Mucosa of rectum (tissue), 2 donors: ENCODE measurements around the gene CGGBP1.
A peak's percentile ranks its signal among the peaks of the same experiment; 100 is the strongest.

Experiments
- H3K27ac ChIP-seq, 2 donors: one replicate each; pipeline ENCODE4 v1.7.0; 2013; ENCODE audit warnings: inconsistent platforms in 2 of 2, low read depth in 2 of 2, low read length in 2 of 2
- H3K27me3 ChIP-seq, 2 donors: one replicate each; pipeline ENCODE4 v1.7.0; 2013; ENCODE audit warnings: low read length in 2 of 2; ENCODE audit not compliant: control insufficient read depth in 2 of 2, insufficient read depth in 2 of 2
- H3K36me3 ChIP-seq, 2 donors: one replicate each; pipeline ENCODE4 v1.7.0; 2013; ENCODE audit warnings: low read length in 2 of 2; ENCODE audit not compliant: control insufficient read depth in 2 of 2, insufficient read depth in 2 of 2
- H3K4me1 ChIP-seq, 2 donors: one replicate each; pipeline ENCODE4 v1.7.0; 2013; ENCODE audit warnings: low read length in 2 of 2, mild to moderate bottlenecking in 1 of 2; ENCODE audit not compliant: control insufficient read depth in 2 of 2, insufficient read depth in 2 of 2
- H3K4me3 ChIP-seq, 2 donors: one replicate each; pipeline ENCODE4 v1.7.0; 2013; ENCODE audit warnings: low read length in 2 of 2
- H3K9ac ChIP-seq, 2 donors: one replicate each; pipeline ENCODE4 v1.7.0; 2013; ENCODE audit warnings: low read length in 2 of 2, low read depth in 1 of 2, mild to moderate bottlenecking in 1 of 2
- H3K9me3 ChIP-seq, 2 donors: one replicate each; pipeline ENCODE4 v1.7.0; 2013; ENCODE audit warnings: low read length in 2 of 2; ENCODE audit not compliant: control insufficient read depth in 2 of 2
- donor health status: healthy.
- donor health status: Normal muscosa, but diverticular disease.

Gene CGGBP1, protein sequence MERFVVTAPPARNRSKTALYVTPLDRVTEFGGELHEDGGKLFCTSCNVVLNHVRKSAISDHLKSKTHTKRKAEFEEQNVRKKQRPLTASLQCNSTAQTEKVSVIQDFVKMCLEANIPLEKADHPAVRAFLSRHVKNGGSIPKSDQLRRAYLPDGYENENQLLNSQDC

DNA sequence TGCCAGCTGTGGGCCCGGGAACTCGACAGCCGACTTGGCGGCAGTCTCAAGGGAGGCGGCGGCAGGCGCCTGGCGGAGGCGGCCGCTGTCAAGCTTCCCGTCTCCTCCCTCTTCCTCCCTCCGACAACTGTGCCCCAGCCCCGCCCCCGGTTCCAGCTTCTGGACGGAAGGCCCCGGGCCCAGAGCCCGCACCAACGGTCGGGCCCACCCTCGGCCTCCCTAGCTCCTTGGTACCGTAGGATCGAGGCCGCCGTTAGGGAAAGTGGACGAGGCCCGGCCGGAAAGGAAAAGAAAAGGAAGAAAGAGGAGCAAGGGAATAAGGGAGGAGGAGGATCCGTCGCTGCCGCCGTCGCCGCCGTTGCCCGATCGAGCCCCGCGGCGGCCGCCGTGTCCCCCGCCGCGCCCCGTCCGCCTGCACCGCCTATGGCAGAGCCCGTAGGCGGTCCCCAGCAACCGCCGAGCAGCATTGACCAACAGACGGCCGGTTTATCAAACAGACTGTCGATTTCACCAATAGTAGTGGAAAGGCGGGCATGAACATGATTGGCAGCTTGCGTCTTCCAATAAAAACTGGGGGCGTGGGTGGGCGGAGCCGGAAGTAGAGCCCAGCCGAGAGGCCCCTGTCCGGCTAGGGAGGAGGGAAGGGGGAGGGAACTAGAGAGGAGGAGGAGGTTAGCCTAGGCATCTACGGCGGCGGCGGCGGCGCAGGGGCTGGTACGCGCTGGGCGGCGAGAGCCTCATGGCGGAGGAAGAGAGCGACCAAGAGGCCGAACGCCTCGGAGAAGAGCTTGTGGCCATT lies at the start of gene CGGBP1, which contains the start of gene ZNF654:
Gene CGGBP1, minus strand, starts transcription at position 425 of the 799 bp plus-strand sequence. CDS start 3,029 bp downstream, outside the sequence.
Gene ZNF654, plus strand, starts transcription at position 675 of the 799 bp plus-strand sequence. Its CDS starts 65 bp downstream, at position 740.
- no peaks in the 10 kb centered on the region for H3K9me3 ChIP-seq
- peaks cover 11 to 14% of the 10 kb centered on the region in 2 donors for H3K36me3 ChIP-seq
- H3K4me3 ChIP-seq, result peak within 1 kb of the TSS; percentile 95 to 99
- H3K4me1 ChIP-seq, result peaks cover 5 to 22% of the 10 kb centered on the region in 2 donors
- H3K27ac ChIP-seq, result peak within 1 kb of the TSS; percentile 94 to 97
- no peaks in the 10 kb centered on the region for H3K27me3 ChIP-seq
- peak within 1 kb of the TSS; percentile 88 to 98 for H3K9ac ChIP-seq

DNA sequence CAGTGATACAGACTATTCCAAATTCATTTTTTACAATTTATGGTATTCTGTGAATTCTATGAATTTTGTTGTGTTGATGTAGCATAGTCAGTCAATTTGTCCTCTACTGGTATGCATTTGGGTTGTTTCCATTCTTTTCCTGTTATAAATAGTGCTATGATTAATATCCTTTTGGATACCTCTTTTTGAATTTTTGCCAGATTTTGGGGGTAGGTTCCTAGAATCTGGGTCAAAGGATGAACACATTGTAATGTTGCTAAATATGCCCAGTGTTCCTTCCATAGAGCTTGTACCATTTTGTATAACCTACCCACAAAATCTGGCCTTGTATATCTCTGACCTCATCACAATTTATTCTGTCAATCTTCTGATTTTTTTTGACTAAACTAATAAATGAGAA lies 46.5 kb upstream of the CGGBP1 start:
- no peak overlapping the region for H3K9ac ChIP-seq
- no peaks in the 10 kb centered on the region for H3K4me1 ChIP-seq
- H3K4me3 ChIP-seq, result no peak overlapping the region
- no peaks in the 10 kb centered on the region for H3K36me3 ChIP-seq
- H3K27ac ChIP-seq, result no peak overlapping the region
- H3K27me3 ChIP-seq, result no peaks in the 10 kb centered on the region
- no peaks in the 10 kb centered on the region for H3K9me3 ChIP-seq

DNA sequence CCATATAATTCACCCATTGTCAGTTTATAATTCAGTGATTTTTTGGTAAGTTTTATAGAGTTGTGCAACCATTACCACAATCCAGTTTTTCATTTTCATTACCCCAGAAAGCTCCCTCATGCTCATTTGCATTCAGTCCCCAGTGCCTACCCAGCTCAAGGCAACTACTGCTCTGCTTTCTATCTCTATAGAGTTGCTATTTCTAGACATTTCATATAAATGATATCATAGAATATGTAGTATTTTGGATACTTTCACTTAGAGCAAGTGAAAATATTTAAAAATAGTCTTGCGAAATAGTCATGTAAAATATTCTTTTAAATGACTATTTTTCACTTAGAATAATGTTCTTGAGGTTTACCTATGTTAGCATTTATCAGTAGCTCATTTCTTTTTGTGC lies 42.3 kb upstream of the CGGBP1 start:
- Histone ChIP-seq H3K9ac (no peak overlapping the region), H3K9me3 (no peaks in the 10 kb centered on the region), H3K27ac (no peak overlapping the region), H3K36me3 (no peaks in the 10 kb centered on the region), H3K4me1 (no peaks in the 10 kb centered on the region), H3K27me3 (no peaks in the 10 kb centered on the region), H3K4me3 (no peak overlapping the region)

DNA sequence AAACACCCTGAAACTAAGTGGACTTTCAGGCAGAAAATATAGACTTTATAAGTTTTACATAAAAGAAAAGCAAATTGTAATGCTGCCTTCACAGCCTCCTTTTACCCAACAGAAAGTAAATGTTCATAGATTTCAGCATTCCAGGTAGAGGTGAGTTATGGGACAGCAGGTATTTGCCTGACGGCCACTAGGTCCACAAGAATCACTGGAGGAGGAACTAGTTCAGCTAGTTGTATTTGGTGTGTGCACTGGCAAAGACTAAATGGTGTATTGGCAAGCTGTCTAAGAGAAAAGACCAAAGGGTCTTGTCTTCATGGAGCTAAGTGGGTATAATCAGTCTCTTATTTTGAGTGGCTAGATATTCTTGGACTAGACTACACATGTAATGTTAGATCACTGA lies 34.5 kb upstream of the CGGBP1 start:
- H3K27ac ChIP-seq, result no peak overlapping the region
- no peaks in the 10 kb centered on the region for H3K27me3 ChIP-seq
- no peak overlapping the region for H3K9ac ChIP-seq
- peaks cover 2 to 6% of the 10 kb centered on the region in 2 donors for H3K36me3 ChIP-seq
- H3K4me3 ChIP-seq, result no peak overlapping the region
- no peaks in the 10 kb centered on the region for H3K9me3 ChIP-seq
- H3K4me1 ChIP-seq, result peaks cover 0 to 3% of the 10 kb centered on the region in 2 donors

DNA sequence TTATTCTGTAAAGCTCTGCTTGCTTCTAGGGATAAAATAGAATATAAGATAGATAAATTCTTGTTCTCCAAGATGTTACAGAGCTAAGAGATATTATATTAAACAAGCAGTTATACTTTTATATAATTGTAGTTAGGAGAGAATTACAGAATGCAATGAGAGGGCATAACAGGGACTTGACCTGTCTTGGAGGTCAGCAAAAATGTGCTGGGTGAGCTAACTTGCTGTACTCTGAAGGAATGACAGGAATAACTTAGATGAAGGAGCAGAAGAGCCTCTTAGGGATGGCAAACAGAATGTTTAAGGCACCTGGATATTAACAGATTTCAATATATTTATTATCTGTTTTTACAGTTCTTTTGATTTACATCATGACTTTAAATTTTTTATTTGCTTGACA lies 33.5 kb upstream of the CGGBP1 start:
- Histone ChIP-seq H3K36me3 (peaks cover 5 to 6% of the 10 kb centered on the region in 2 donors), H3K27ac (no peak overlapping the region), H3K4me1 (peaks cover 0 to 3% of the 10 kb centered on the region in 2 donors)

DNA sequence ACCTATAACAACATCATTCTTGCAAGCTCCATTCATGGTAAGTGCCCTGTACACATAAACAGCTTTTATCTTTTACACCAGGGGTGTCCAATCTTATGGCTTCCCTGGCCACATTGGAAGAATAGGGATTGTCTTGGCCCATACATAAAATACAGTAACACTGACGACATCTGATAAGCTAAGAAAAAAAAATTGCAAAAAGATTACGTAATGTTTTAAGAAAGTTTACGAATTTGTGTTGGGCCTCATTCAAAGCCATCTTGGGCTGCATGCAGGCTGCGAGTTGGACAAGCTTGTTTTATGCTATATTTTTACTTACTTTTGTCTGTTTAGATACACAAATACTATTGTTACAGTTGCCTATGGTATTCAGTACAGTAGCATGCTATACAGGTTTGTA lies 31.9 kb upstream of the CGGBP1 start:
- no peaks in the 10 kb centered on the region for H3K9me3 ChIP-seq
- no peaks in the 10 kb centered on the region for H3K27me3 ChIP-seq
- H3K9ac ChIP-seq, result no peak overlapping the region
- H3K4me3 ChIP-seq, result no peak overlapping the region
- no peak overlapping the region for H3K27ac ChIP-seq
- peaks cover 0 to 3% of the 10 kb centered on the region in 2 donors for H3K4me1 ChIP-seq
- peaks cover 5 to 8% of the 10 kb centered on the region in 2 donors for H3K36me3 ChIP-seq

More for the DNA sequence above, 33.5 kb upstream of the CGGBP1 start:
- Histone ChIP-seq H3K27me3 (no peaks in the 10 kb centered on the region), H3K9me3 (no peaks in the 10 kb centered on the region), H3K4me3 (no peak overlapping the region), H3K9ac (no peak overlapping the region)

DNA sequence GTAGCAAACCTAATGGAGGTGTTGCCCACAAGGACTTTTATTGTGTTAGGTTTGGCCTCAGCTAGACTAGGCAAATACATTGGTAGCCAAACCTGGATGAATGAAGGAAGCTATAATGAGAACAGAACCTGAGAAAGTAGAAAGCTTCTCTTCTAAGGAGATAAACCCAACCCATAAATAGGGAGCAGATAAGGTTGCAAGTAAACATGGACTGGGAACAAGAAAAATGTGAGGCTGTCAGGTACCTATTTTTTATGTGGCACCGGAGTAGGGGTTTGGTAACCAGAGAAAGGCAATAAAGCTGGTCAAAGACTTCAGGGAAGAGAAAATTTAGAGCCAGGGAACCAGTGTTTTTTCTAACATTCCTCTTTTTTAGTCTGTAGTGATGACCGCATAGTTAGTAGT lies 25.3 kb upstream of the CGGBP1 start:
- Histone ChIP-seq H3K4me3 (no peak overlapping the region), H3K9ac (no peak overlapping the region), H3K9me3 (no peaks in the 10 kb centered on the region), H3K36me3 (peaks cover 2 to 3% of the 10 kb centered on the region in 2 donors), H3K4me1 (peaks cover 0 to 7% of the 10 kb centered on the region in 2 donors), H3K27ac (no peak overlapping the region), H3K27me3 (no peaks in the 10 kb centered on the region)

DNA sequence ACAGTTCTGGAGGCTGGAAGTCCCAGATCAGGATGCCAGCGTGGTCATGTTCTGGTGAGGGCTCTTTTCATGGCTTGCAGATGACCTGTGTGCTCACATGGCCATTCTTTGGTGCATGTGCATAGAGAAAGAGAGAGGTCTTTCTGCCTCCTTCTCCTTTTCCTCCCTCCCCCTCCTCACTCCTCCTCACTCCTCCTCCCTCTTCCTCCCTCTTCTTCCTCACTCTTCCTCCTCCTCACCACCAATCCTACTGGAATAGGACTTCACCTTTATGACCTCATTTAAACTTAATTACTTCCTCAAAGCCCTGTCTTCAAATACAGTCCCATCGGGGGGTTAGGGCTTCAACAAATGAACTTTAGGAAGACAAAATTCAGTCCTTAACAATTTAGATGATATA lies 24.0 kb upstream of the CGGBP1 start:
- Histone ChIP-seq H3K4me1 (peaks cover 0 to 7% of the 10 kb centered on the region in 2 donors), H3K36me3 (peaks cover 2 to 3% of the 10 kb centered on the region in 2 donors), H3K27me3 (no peaks in the 10 kb centered on the region), H3K9ac (no peak overlapping the region), H3K4me3 (no peak overlapping the region), H3K27ac (no peak overlapping the region), H3K9me3 (no peaks in the 10 kb centered on the region)

DNA sequence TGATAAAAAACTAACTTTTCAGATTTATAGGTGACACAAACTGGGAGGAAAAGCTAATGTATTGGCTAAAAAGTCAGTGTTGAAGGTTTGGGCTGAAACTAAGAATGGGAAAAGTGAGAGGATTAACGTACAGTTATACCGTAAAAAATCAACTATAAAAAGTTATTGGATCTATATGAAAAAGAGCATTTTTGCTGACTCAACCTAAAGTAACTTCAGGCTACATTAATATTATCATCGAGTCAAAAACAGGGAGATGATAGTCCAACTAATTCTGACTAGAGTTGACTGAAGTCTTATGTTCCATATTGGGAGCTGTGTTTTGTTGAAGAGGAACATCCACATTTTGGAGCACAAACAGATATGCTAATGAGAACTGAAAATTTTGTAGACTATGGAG lies 20.1 kb upstream of the CGGBP1 start:
- Histone ChIP-seq H3K36me3 (no peaks in the 10 kb centered on the region), H3K9me3 (no peaks in the 10 kb centered on the region), H3K4me1 (peaks cover 0 to 16% of the 10 kb centered on the region in 2 donors), H3K27me3 (no peaks in the 10 kb centered on the region), H3K9ac (no peak overlapping the region), H3K27ac (no peak overlapping the region), H3K4me3 (no peak overlapping the region)

DNA sequence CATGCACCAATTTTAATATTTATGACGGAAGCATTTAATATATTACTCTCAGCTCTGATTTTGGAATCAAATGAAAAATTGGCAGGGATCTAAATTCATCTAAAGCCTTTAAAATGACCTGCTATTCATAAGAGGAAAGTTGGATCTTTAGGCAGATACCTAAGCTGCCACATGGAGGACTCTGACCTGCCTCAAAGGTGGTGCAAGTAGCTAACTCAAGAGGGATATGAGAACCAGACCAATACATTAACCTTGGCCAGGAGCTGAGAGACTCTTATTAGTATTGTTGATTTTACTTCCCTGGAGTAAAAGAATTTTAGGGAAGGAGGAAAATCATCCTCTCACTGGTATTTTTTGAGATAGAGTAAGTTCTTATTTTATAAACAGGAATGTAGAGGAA lies 17.9 kb upstream of the CGGBP1 start:
- Histone ChIP-seq H3K36me3 (no peaks in the 10 kb centered on the region), H3K9ac (no peak overlapping the region), H3K27me3 (no peaks in the 10 kb centered on the region), H3K27ac (no peak overlapping the region), H3K4me3 (no peak overlapping the region), H3K9me3 (no peaks in the 10 kb centered on the region), H3K4me1 (peaks cover 0 to 9% of the 10 kb centered on the region in 2 donors)
